ENCODE data around the gene ST3GAL2.
A peak's percentile ranks its signal among the peaks of the same experiment; 100 is the strongest.
"Not testable (repeated sequence)": the region's sequence is repeated elsewhere in the genome, so short reads cannot be mapped to it uniquely, and the experiment has no call there.

The ST3GAL2 gene

GRCh38 chr16:70467113-70467512 lies 28.2 kb upstream of the ST3GAL2 start:
- FAIRE-seq: no peak

GRCh38 chr16:70466805-70467076 lies 27.8 kb upstream of the ST3GAL2 start:
- no peak for FAIRE-seq

DNA sequence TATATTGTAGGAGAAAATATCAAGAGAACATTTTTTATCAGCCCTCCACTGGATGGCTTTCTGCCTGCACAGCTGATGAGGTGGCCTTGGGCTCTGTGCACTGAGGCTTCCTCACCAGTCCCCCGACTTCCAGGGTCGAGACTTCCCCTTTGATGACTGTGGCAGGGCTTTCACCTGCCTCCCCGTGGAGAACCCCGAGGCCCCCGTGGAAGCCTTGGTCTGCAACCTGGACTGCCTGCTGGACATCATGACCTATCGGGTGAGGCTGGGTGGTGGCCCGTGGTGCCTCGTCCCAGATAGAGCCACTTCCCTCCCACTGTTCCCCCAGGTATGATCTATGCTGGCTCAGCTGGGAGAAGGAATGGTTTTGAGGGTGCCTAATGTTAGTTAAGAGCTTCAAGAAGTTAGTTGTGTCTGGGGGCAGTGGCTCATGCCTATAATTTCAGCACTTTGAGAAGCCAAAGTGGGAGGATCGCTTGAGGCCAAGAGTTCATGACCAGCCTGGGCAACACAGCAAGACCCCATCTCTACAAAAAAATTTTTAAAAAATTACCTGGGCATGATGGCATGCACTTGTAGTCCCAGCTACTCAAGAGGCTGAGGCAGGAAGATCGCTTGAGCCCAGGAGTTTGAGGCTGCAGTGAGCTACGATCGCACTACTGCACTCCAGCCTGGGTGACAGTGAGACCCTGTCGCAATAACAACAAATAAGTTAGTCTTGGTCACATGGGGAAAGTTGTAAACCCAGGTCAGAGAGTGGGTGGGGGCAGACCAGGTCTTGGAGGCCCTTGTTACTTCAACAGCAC lies 27.3 kb upstream of the ST3GAL2 start:
- no peak for FAIRE-seq

DNA sequence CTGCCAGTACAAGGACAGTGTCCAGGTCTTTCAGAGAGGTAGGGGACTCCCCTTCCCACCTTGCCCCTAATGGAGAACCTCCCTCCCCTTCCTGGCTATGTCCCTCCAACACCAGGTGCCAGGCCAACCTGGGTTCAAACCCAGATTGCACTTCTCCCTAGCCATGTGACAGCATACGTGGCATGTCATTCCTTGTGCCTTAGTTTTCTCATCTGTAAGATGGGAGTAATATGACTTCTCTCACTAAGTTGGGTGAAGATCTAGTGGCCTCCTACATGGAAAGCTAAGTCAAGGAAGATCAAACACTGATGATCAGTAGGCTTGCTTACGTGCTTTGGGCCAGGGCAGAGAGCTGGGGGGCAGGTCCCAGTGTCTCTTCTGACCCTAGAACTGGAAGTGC lies 24.3 kb upstream of the ST3GAL2 start:
- FAIRE-seq: no peak

DNA sequence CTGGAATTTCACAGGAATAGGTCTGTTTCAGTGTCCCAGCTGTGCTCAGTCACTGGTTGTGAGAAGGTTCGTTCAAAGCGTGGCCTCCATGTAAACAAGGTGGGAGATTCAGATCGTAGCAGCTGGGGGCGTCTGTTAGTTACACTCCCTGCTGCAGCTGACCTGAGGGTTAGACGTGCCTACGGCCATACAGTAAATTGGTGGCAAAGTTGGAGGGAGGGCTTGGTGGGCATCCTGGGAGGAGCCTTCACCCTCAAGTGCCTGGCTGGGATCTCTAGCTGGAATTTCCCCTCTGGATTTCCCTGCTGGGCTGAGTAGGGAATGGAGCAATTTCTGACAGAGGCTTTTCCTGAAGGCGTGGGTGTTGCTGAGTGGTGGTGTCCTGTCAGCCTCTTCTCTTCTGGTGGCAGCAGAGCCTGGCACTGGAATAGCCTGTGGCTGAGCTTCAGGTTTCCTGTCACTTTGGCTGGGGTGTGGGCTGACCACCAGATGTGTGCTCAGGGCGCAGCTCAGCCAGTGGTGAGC lies 21.9 kb upstream of the ST3GAL2 start:
- FAIRE-seq: no peak

GRCh38 chr16:70457446-70458166 lies 18.7 kb upstream of the ST3GAL2 start:
- FAIRE-seq: no peak

DNA sequence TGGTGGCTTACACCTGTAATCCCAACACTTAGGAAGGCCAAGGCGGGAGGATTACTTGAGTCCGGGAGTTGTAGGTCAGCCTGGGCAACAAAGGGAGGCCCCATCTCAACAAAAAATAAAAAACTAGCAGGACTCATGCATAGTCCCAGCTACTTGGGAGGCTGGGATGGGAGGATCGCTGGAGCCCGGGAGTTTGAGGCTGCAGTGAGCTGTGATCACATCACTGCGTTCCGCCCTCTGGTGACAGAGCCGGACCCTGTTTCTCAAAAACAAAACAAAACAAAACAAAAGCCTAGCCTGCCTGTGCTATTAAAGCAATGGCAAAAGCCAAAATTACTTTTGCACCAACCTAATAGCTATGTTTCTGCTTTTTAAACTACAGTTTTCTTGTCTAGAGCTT lies 17.0 kb upstream of the ST3GAL2 start:
- no peak for FAIRE-seq

DNA sequence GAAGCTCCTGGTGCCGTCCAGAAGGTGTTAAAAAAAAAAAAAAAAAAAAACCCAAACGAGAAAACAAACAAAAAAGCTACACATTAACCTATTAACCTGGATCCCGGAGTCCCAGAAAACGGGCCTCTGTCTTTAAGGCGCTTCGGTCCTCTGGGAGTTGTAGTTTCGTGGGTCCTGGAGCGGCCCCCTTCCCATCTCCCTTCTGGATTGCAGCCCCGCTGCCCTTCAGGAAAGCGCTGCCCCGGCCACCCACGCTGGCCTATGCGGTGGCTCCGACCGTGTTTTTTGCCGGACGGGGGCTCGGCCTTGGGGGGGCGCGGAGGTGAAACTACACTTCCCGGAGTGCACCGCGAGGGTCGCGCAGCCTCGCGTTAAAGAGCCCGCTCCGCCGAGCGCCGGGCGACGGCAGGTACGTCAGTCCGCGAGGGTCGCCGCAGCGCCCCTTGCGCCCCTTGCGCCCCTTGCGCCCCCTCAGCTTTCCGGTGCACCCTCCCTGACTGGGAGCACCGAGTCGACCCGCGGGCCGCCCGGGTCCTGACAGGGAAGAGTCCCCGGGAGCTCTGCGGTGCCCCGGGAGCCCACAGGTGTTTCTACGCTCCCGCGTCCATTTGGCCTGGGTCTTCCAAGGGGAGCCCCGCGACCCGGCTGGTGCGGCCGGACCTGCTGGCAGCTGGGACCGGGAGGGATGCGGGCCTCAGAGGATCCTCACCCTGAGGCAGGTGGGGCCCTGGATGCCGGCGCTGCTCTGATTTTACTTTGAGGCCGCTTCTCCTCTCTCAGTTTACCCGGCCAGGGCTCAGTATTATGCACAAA lies 15.5 kb upstream of the ST3GAL2 start, which contains the start of gene FCSK:
FCSK (plus strand) TSS at position 374 of the 813 bp plus-strand sequence. CDS start 8,596 bp downstream, outside the sequence.
- peak; percentile 96 for FAIRE-seq

- FAIRE-seq: no peak
These were observed 15.0 kb upstream of the ST3GAL2 start for GRCh38 chr16:70453892-70454221.

DNA sequence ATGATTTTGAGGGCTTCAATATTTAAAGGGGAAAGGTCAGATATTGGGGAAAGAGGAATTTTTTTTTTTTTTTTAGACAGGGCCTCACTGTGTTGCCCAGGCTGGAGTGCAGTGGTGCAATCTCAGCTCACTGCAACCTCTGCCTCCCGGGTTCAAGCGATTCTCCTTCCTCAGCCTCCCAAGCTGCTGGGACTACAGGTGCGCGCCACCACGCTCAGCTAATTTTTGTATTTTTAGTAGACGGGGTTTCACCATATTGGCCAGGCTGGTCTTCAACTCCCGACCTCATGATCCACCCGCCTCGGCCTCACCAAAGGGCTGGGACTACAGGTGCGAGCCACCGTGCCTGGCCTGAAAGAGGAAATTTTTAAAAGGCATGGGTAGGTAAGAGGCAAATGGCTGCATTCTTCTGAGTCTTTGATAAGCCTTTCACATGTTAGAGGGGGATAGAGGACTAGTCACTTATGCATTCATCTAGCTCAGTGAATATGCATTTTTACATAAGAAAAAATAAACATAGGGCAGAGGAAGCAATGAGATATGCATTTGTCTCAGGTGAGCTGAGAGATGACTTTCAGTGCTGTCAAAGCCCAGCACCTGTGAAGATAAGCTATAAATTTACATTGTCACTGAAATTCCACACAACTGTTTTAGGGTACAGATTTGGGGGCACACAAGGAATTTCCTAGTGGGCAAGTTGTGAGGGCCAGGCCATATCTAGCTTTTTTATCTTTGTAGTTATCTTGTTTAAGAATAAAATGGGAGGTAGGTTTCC lies 14.4 kb upstream of the ST3GAL2 start:
- FAIRE-seq: no peak

DNA sequence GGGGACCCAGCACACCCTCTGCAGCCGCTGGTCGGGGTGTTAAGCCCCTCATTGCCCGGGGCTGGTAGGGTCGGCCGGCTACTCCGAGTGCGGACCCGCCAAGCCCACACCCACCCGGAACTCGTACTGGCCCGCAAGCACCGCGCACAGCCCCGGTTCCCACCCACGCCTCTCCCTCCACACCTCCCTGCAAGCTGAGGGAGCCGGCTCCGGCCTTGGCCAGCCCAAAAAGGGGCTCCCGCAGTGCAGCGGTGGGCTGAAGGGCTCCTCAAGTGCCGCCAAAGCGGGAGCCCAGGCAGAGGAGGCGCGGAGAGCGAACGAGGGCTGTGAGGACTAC lies 12.1 kb upstream of the ST3GAL2 start:
- FAIRE-seq: not testable (repeated sequence)

GRCh38 chr16:70450142-70451003 lies 11.5 kb upstream of the ST3GAL2 start:
- not testable (repeated sequence) for FAIRE-seq

- no peak for FAIRE-seq
These were observed 9.2 kb upstream of the ST3GAL2 start for GRCh38 chr16:70448075-70448474.

DNA sequence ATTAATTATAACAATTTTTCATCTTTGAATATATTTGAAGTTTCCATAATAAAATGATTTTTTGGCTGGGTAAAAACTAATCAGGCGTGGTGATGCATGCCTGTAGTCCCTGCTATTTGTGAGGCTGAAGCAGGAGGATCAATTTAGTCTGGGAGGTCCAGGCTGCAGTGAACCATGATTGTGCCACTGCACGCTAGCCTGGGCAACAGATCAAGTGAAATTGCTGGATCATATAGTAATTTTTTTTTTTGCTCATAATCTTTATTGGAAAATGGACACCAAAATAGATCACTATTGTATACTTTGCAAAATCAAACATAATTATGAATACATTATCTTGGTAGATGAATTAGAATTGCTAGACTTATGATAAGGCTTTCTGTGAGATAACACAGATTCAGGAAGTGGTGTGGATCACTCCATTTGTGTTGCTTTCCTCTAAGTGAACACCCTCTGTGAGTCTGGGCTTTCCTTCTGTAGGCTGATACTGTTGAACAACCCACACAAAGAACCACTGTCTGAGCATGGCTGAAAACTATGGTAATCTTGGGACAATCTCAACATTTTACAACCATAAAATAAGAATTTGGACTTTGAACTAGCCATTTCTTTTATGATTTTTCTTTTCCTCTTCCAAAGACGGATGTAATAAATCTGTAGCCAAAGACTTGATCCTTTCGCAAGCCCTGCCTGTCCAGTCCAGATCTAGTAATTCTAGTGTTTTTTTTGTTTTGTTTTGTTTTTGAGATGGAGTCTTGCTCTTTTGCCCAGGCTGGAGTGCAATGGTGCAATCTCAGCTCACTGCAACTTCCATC lies 5.6 kb upstream of the ST3GAL2 start:
- no peak for FAIRE-seq

DNA sequence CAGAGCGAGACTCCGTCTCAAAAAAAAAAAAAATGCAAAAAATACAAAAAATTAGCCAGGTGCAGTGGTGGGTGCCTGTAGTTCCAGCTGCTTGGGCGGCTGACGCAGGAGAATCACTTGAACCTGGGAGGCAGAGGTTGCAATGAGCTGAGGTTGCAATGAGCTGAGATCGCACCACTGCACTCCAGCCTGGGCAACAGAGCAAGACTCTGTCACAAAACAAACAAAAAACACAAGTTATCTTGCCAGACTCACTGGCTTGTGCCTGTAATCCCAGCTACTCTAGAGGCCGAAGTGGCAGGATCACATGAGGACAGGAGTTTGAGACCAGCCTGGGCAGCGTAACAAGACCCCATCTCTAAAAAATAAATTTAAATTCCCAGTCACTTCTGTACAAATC lies 3.4 kb upstream of the ST3GAL2 start:
- no peak for FAIRE-seq

GRCh38 chr16:70441406-70441990 lies 2.6 kb upstream of the ST3GAL2 start:
- FAIRE-seq: no peak

- FAIRE-seq: no peak
These were observed 1.3 kb upstream of the ST3GAL2 start for GRCh38 chr16:70440009-70440692.

DNA sequence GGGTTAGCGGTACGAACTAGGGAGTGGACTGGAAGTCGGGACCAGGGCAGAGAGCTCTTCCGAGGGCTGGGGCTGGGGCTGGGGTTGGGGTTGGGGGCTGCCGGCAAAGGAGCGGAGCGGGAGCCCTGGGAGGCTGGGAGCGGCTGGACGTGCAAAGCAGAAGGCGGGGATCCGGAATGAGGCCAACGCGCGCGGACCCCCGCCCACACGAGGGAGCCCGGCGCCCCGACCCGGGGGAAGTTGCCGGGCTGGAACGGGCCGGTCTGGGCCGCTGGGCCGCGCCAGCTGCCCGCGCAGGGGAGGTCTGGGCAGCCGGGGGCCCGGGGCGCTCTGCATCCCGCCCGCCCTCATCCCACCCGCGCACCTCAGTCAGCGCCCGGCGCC lies 323 bp downstream of the ST3GAL2 start:
- FAIRE-seq: no peak

DNA sequence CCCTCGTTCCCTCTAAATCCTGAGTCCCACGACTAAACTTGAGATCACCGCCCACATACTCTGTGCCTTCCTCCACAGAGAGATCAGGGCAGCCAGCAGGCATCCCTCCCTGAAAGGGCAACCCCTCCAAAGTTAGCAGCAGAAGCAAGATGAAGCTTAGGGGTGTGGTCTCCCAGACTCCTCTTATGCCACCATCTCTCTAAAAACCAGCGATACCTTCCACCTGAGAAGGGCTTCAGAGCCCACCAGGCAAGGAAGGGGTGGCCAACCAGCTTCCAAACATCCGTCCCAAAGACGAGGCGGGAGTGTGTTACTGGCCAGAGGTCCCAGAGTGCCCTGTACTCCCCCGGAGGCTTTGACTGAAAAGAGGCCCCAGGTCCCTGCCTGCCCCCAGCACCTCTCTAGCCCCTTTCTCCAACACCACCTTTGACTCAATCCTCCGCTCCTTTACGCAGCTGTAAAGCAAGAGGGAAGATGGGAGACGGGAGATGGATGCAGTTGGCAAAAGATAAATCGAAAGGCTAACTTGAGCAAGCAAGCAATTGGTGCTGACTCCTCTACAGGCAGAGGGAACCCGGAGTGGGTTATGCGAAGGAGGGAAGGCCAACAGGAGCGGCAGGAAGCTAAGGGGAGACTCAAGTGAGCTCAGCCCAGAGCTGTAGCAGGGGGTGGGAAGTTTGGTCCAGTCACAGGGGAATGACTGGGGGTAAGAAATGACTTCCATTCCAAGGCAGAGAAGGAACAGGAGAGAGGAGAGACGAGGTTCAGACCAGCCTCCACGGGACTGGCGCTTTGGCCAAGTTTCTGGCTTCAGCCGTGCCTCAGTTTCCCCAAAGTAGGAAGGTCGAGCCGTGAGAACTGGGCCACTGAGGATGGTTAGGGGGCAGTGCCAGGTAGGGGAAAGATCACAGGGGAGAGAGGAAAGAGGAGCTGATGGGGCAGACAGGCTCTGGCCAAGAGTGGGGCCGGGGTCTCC lies 1.0 kb downstream of the ST3GAL2 start:
- FAIRE-seq: no peak

Data from islet of Langerhans (tissue), 1 donor.